ENCODE measurements around the gene HOXC13.

Gene HOXC13

DNA sequence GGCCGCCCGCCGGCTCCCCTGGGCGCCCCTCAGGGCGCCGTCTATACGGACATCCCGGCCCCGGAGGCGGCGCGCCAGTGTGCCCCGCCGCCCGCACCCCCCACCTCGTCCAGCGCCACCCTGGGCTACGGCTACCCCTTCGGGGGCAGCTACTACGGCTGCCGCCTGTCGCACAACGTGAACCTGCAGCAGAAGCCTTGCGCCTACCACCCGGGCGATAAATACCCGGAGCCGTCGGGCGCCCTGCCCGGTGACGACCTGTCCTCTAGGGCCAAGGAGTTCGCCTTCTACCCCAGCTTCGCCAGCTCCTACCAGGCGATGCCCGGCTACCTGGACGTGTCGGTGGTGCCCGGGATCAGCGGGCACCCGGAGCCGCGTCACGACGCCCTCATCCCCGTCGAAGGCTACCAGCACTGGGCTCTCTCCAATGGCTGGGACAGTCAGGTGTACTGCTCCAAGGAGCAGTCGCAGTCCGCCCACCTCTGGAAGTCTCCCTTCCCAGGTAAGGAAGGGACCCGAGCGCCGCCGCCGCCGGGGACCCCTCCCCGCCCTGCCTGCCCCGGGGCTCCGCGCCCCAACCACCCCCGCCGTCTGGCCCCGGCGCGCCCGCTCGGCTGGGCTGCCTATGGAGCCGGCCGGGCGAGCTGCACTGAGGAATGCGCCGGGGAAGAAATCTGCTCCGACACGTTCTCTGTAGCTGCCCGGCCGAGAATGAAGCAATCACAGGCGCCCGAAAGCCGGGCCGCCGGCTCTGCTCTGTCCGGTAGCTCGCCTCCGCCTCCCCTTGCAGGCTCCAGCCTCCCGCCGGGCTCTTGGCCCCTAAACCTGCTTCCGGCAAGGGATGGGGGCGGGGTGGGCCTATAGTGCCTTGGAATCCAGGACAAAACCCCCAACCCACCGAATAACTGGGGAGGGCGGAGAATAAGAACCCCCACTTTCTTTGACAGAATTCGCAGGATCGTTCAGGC is 794 bp downstream of the HOXC13 start (continued):
- TF ChIP-seq, protein P1, sequence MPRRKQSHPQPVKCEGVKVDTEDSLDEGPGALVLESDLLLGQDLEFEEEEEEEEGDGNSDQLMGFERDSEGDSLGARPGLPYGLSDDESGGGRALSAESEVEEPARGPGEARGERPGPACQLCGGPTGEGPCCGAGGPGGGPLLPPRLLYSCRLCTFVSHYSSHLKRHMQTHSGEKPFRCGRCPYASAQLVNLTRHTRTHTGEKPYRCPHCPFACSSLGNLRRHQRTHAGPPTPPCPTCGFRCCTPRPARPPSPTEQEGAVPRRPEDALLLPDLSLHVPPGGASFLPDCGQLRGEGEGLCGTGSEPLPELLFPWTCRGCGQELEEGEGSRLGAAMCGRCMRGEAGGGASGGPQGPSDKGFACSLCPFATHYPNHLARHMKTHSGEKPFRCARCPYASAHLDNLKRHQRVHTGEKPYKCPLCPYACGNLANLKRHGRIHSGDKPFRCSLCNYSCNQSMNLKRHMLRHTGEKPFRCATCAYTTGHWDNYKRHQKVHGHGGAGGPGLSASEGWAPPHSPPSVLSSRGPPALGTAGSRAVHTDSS (tag by site-specific recombination; IDR thresholded peaks at IDR 0.05): 0 out of 2 replicates have a peak, but pooled peaks have one; percentile 31
- TF ChIP-seq ZBTB48 (tag by site-specific recombination; IDR thresholded peaks at IDR 0.05) (peak; percentile 72; the same call in 1 of the 2 replicates), ZNF544 (tag by site-specific recombination; IDR thresholded peaks at IDR 0.05) (no peak), ZNF654 (tag by site-specific recombination; IDR thresholded peaks at IDR 0.05; ENCODE audit: low read depth) (no peak)
- TF ChIP-seq, protein P2, sequence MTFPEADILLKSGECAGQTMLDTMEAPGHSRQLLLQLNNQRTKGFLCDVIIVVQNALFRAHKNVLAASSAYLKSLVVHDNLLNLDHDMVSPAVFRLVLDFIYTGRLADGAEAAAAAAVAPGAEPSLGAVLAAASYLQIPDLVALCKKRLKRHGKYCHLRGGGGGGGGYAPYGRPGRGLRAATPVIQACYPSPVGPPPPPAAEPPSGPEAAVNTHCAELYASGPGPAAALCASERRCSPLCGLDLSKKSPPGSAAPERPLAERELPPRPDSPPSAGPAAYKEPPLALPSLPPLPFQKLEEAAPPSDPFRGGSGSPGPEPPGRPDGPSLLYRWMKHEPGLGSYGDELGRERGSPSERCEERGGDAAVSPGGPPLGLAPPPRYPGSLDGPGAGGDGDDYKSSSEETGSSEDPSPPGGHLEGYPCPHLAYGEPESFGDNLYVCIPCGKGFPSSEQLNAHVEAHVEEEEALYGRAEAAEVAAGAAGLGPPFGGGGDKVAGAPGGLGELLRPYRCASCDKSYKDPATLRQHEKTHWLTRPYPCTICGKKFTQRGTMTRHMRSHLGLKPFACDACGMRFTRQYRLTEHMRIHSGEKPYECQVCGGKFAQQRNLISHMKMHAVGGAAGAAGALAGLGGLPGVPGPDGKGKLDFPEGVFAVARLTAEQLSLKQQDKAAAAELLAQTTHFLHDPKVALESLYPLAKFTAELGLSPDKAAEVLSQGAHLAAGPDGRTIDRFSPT (tag by site-specific recombination; IDR thresholded peaks at IDR 0.05): peak; percentile 90

DNA sequence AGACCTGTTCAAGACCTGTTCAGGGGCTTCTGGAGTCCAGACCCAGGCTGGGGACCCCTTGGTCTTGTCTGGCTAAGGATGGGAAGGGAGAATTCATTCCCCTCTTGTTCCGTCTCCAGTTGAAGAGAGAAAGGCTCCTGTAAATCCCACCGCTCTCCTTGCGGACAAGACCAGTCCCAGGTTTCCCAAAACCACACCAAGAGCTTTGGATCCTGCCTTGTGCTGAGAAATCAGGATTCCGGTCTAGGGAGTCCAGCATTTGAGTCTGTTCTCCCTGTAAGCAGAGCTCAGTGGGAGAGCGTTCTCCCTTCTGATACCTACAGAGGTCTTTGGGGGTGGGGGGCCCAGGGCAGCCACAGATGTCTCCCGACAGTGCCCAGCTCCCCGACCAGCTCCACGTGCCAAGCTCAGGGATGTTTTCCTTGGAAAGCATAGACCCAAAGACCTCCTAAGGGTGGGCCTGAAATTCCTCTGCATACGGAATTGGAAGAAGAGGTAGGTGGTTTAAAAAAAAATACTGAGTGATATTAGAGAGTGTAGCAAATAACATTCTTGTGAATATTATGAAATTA is 1.9 kb downstream of the HOXC13 start:
- peaks cover 6% of the 10 kb centered on the region; the same call in 1 of the 2 replicates for H3K4me1 ChIP-seq (ENCODE audit: control insufficient read depth, insufficient read depth, low read length)
- H3K9me3 ChIP-seq (ENCODE audit: control insufficient read depth, insufficient read depth, low read depth, low read length): no peaks in the 10 kb centered on the region
- H3K36me3 ChIP-seq (ENCODE audit: control insufficient read depth in 2 of 2, insufficient read depth in 1 of 2, low read length in 2 of 2): peaks cover 0 to 14% of the 10 kb centered on the region in 2 experiments; a peak in 1 of 3 replicates
- CTCF ChIA-PET: interaction anchor here (0.6 to 1.9 kb wide), 10 partner anchors 9 to 1226 kb away, joined by 3 to 9 read pairs (median 4); partner anchors contain the start of gene HOXC8
- POLR2A ChIA-PET: interaction anchor here (1.0 to 1.3 kb wide), 3 partner anchors 13 to 248 kb away, joined by 3 to 4 read pairs (median 3); partner anchors contain the start of genes HOXC9 and SMUG1
- H3K27ac ChIP-seq (ENCODE audit: extremely low read depth, low read depth, low read length): peak overlapping the region; percentile 94; the same call in 1 of the 2 replicates
- H3K4me3 ChIP-seq (ENCODE audit: low read depth, low read length): peak overlapping the region; percentile 17
- TF ChIP-seq ZNF830 (tag by site-specific recombination; IDR thresholded peaks at IDR 0.05; ENCODE audit: low read depth): no peak
- TF ChIP-seq ZNF19 (tag by site-specific recombination; IDR thresholded peaks at IDR 0.05; ENCODE audit: low read depth): no peak
- TF ChIP-seq GLIS1 (tag by site-specific recombination; IDR thresholded peaks at IDR 0.05): peak; percentile 65
- TF ChIP-seq, protein P3, sequence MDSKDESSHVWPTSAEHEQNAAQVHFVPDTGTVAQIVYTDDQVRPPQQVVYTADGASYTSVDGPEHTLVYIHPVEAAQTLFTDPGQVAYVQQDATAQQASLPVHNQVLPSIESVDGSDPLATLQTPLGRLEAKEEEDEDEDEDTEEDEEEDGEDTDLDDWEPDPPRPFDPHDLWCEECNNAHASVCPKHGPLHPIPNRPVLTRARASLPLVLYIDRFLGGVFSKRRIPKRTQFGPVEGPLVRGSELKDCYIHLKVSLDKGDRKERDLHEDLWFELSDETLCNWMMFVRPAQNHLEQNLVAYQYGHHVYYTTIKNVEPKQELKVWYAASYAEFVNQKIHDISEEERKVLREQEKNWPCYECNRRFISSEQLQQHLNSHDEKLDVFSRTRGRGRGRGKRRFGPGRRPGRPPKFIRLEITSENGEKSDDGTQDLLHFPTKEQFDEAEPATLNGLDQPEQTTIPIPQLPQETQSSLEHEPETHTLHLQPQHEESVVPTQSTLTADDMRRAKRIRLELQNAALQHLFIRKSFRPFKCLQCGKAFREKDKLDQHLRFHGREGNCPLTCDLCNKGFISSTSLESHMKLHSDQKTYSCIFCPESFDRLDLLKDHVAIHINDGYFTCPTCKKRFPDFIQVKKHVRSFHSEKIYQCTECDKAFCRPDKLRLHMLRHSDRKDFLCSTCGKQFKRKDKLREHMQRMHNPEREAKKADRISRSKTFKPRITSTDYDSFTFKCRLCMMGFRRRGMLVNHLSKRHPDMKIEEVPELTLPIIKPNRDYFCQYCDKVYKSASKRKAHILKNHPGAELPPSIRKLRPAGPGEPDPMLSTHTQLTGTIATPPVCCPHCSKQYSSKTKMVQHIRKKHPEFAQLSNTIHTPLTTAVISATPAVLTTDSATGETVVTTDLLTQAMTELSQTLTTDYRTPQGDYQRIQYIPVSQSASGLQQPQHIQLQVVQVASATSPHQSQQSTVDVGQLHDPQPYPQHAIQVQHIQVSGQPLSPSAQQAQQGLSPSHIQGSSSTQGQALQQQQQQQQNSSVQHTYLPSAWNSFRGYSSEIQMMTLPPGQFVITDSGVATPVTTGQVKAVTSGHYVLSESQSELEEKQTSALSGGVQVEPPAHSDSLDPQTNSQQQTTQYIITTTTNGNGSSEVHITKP (tag by site-specific recombination; IDR thresholded peaks at IDR 0.05): 0 out of 2 replicates have a peak, but pooled peaks have one; percentile 9
- peak; percentile 37; the same call in 1 of the 2 replicates for TF ChIP-seq IKZF3 (tag by site-specific recombination; IDR thresholded peaks at IDR 0.05)
- 0 out of 2 replicates have a peak, but pooled peaks have one; percentile 39 for TF ChIP-seq ZIC2 (tag by site-specific recombination; IDR thresholded peaks at IDR 0.05)

DNA sequence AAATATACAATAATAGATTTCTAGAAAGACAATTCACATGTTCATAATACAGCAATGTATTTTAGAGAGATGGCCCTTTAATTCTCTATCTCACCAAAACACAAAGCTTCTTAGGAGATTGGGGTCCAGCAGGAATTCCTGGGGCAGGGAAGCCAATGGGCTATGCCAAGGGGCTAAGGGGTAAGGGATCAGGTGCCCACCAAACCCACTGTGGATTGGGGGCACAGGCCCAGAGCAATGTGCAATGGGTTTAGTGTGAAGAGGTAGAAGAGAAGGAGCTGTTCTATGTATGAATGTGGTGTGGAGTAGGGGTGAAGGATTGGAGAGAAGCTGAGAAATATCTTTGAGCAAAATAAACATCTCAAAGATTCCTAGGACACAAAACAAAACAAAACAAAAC is 2.6 kb downstream of the HOXC13 start:
- H3K4me1 ChIP-seq (ENCODE audit: control insufficient read depth, insufficient read depth, low read length): peaks cover 6% of the 10 kb centered on the region; the same call in 1 of the 2 replicates
- TF ChIP-seq ZNF24 (tag by site-specific recombination; IDR thresholded peaks at IDR 0.05): no peak
- TF ChIP-seq ZNF394 (tag by site-specific recombination; IDR thresholded peaks at IDR 0.05; ENCODE audit: borderline replicate concordance): peak; percentile 73
- TF ChIP-seq ZBTB48 (tag by site-specific recombination; IDR thresholded peaks at IDR 0.05): 0 out of 2 replicates have a peak, but pooled peaks have one; percentile 31
- peaks cover 0 to 21% of the 10 kb centered on the region in 2 experiments; a peak in 1 of 3 replicates for H3K36me3 ChIP-seq (ENCODE audit: control insufficient read depth in 2 of 2, insufficient read depth in 1 of 2, low read length in 2 of 2)
- no peak overlapping the region; the same call in 1 of the 2 replicates for H3K27ac ChIP-seq (ENCODE audit: extremely low read depth, low read depth, low read length)
- ChIA-PET POLR2A (interaction anchor here (1.1 kb wide), 1 partner anchor 23 kb away, joined by 3 read pairs; no protein-coding TSS in a partner anchor), CTCF (interaction anchor here (0.7 to 1.9 kb wide), 4 partner anchors 11 to 184 kb away, joined by 3 to 9 read pairs (median 4); no protein-coding TSS in a partner anchor)
- H3K4me3 ChIP-seq (ENCODE audit: low read depth, low read length): no peak overlapping the region
- no peaks in the 10 kb centered on the region for H3K9me3 ChIP-seq (ENCODE audit: control insufficient read depth, insufficient read depth, low read depth, low read length)

All from HEK293 (cell line).